ENCODE data around the gene TAS2R38.
A peak's percentile ranks its signal among the peaks of the same experiment; 100 is the strongest.

The TAS2R38 gene

DNA sequence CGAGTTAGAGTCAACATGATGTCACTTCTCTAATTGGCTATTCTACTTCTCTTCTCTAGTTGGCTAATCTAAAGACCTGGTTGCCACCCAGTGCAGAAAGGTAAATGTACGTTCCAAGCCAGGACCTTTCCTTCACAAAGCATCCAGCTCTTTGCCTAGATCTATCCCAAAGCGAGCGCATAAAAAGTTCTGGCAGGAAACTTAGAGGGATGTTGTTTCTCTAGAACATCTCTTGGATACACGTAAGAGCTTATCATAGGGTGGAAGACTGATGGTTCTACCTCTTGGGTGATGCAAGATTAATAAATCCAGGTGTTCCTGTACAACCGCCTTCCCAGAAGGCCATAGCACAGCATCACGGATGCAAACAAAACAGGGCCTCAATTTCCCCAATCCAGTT, at the start of gene TAS2R38:
Gene TAS2R38, minus strand, starts transcription at position 101 of the 400 bp plus-strand sequence. Its CDS starts 84 bp downstream, at position 17.
- DNase-seq (ENCODE audit: low read depth), result no peak
- H3K4me3 ChIP-seq (ENCODE audit: control insufficient read depth, low read depth, low read length), result no peak within 1 kb of the TSS
- TF ChIP-seq CTCF (conservative IDR thresholded peaks at IDR 0.05; ENCODE audit: control insufficient read depth, insufficient read depth, low read depth, low read length), result no peak

DNA sequence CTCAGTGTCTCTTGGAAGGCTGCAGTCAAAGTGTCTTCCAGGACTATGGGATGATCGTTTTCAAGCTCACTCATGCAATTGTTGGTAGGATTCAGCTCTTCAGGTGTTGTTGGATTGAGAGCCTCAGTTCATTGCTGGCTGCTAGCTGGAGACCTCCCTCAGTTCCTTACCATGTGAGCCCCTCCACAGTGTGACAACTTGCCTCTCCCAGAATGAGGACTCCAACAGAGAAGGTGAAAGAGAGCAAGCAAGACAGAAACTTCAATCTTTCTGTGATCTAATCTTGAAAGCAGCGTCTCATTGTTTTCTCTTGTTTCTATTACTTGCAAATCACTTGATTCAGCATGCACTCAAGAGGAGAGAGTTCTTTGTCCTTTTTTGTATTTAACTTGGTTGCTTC, 44.6 kb upstream of the TAS2R38 start:
- H3K4me3 ChIP-seq (ENCODE audit: control insufficient read depth, low read depth, low read length), result no peak overlapping the region
- no peak for TF ChIP-seq CTCF (conservative IDR thresholded peaks at IDR 0.05; ENCODE audit: control insufficient read depth, insufficient read depth, low read depth, low read length)
- DNase-seq (ENCODE audit: low read depth), result no peak

DNA sequence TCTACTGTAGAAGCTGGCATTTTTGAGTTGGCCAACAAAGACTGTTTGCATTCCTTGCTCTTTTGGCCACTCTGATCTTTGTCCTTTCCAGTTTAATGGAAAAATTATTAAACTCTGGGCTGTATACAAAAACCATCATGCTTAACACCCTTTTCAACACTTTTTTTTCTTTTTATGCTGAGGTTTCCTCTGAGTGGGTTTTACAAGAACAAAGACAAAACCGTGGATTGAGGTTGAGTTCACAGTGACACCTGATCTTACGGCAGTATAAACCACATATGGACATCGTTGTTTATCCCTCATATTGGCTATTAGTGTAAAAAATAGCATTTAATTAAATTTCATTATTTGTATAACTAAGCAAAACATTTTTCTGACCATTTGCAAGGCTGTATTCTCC, 43.9 kb upstream of the TAS2R38 start:
- DNase-seq (ENCODE audit: low read depth), result no peak
- H3K4me3 ChIP-seq (ENCODE audit: control insufficient read depth, low read depth, low read length), result no peak overlapping the region
- no peak for TF ChIP-seq CTCF (conservative IDR thresholded peaks at IDR 0.05; ENCODE audit: control insufficient read depth, insufficient read depth, low read depth, low read length)

DNA sequence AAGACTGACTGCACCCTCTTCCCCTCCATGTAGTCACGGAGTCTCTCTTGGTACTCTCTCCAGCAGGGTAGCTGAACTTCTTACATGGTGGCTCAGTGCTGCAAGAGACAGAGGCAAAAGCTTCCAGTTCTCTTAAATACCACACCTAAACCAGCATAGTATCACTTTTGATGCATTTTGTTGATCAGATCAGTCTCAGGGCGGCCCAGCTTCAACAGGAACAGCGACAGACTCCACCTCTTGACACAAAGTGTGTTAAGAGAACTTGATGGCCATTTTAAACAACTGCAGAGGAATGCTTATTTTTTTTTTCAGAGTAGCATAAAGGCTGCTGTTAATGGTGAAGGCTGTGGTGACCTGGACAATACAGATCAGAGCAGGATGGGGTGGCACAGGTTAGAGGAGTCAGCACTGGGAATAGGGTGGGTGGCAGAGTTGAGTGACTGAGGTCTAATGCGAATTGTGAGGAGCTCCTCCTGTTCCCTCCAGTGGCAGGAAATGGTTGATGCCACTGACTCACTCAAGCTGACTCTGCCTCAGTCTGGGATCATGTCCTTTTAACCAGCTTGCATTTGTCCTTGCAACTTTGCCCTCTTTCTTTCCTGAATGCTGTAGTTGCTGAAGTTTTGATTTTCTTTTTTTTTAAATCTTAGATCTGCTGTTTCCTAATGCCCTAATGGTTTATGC, 39.4 kb upstream of the TAS2R38 start:
- peak; percentile 18 for TF ChIP-seq CTCF (conservative IDR thresholded peaks at IDR 0.05; ENCODE audit: control insufficient read depth, insufficient read depth, low read depth, low read length)
- DNase-seq (ENCODE audit: low read depth), result peak; percentile 45
- no peak overlapping the region for H3K4me3 ChIP-seq (ENCODE audit: control insufficient read depth, low read depth, low read length)

GRCh38 chr7:142010952-142011548, 37.5 kb upstream of the TAS2R38 start:
- no peak overlapping the region for H3K4me3 ChIP-seq (ENCODE audit: control insufficient read depth, low read depth, low read length)
- TF ChIP-seq CTCF (conservative IDR thresholded peaks at IDR 0.05; ENCODE audit: control insufficient read depth, insufficient read depth, low read depth, low read length), result no peak
- DNase-seq (ENCODE audit: low read depth), result no peak

- H3K4me3 ChIP-seq (ENCODE audit: control insufficient read depth, low read depth, low read length), result no peak overlapping the region
- TF ChIP-seq CTCF (conservative IDR thresholded peaks at IDR 0.05; ENCODE audit: control insufficient read depth, insufficient read depth, low read depth, low read length), result no peak
- DNase-seq (ENCODE audit: low read depth), result no peak
These were observed 35.6 kb upstream of the TAS2R38 start for GRCh38 chr7:142009187-142009586.

Data from fibroblast of mammary gland (primary cell).